ENCODE results near the gene ATP9A. TPM values are rescaled to one million over a fixed set of nuclear protein-coding genes. Genes with fewer than 3 reads are reported as not detected.

The ATP9A gene
- total RNA-seq, 1 donor from 2014 or later: 25.2 TPM

GRCh38 chr20:51678026-51678697 lies 90.0 kb downstream of the ATP9A start:
- Histone ChIP-seq H3K4me1 (no peaks in the 10 kb centered on the region), H3K4me3 (no peak overlapping the region), H3K36me3 (peaks cover 29% of the 10 kb centered on the region), H3K27ac (replicated peaks) (no peak overlapping the region), H3K9me3 (replicated peaks) (no peaks in the 10 kb centered on the region), H3K27me3 (ENCODE audit: low read depth) (no peaks in the 10 kb centered on the region)
- intact Hi-C loops (cut with micrococcal nuclease): no loop called here
- TF ChIP-seq, protein P1, sequence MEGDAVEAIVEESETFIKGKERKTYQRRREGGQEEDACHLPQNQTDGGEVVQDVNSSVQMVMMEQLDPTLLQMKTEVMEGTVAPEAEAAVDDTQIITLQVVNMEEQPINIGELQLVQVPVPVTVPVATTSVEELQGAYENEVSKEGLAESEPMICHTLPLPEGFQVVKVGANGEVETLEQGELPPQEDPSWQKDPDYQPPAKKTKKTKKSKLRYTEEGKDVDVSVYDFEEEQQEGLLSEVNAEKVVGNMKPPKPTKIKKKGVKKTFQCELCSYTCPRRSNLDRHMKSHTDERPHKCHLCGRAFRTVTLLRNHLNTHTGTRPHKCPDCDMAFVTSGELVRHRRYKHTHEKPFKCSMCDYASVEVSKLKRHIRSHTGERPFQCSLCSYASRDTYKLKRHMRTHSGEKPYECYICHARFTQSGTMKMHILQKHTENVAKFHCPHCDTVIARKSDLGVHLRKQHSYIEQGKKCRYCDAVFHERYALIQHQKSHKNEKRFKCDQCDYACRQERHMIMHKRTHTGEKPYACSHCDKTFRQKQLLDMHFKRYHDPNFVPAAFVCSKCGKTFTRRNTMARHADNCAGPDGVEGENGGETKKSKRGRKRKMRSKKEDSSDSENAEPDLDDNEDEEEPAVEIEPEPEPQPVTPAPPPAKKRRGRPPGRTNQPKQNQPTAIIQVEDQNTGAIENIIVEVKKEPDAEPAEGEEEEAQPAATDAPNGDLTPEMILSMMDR (IDR thresholded peaks at IDR 0.05; ENCODE audit: borderline replicate concordance): no peak
- no peak for DNase-seq

GRCh38 chr20:51668947-51669346 lies 99.2 kb downstream of the ATP9A start:
- Histone ChIP-seq H3K27ac (replicated peaks) (no peak overlapping the region), H3K4me3 (no peak overlapping the region), H3K27me3 (ENCODE audit: low read depth) (no peaks in the 10 kb centered on the region), H3K9me3 (replicated peaks) (no peaks in the 10 kb centered on the region), H3K4me1 (no peaks in the 10 kb centered on the region), H3K36me3 (peaks cover 69% of the 10 kb centered on the region)
- no peak for DNase-seq
- intact Hi-C loops (cut with micrococcal nuclease): no loop called here
- TF ChIP-seq, protein P1 (IDR thresholded peaks at IDR 0.05; ENCODE audit: borderline replicate concordance): no peak

DNA sequence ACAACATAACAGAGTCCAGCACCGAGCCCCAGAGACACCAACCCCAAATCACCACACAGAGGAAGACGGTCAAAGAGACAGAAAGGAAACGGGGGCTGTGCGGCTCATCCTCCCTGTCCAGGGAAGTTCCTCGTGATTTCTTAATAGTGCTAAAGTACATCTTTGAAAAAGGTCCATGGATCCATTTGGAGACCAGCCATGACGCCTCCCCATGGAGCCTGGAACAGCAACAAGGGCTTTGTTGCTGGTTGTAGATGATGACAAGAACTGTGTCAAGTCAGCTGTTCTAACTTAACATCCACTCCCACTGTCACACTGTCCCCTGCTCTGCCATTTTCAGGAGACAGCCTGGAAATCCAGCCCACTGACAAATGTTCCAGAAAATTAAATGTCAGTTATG lies 99.7 kb downstream of the ATP9A start:
- Histone ChIP-seq H3K27me3 (ENCODE audit: low read depth) (no peaks in the 10 kb centered on the region), H3K36me3 (peaks cover 65% of the 10 kb centered on the region), H3K27ac (replicated peaks) (no peak overlapping the region), H3K4me3 (no peak overlapping the region), H3K4me1 (no peaks in the 10 kb centered on the region), H3K9me3 (replicated peaks) (no peaks in the 10 kb centered on the region)
- intact Hi-C loops (cut with micrococcal nuclease): no loop called here
- TF ChIP-seq, protein P1 (IDR thresholded peaks at IDR 0.05; ENCODE audit: borderline replicate concordance): no peak
- no peak for DNase-seq

GRCh38 chr20:51667491-51667890 lies 100.7 kb downstream of the ATP9A start:
- H3K36me3 ChIP-seq: peaks cover 55% of the 10 kb centered on the region
- no peak overlapping the region for H3K27ac ChIP-seq (replicated peaks)
- no peaks in the 10 kb centered on the region for H3K9me3 ChIP-seq (replicated peaks)
- DNase-seq: no peak
- TF ChIP-seq, protein P1 (IDR thresholded peaks at IDR 0.05; ENCODE audit: borderline replicate concordance): no peak
- H3K4me1 ChIP-seq: no peaks in the 10 kb centered on the region
- no peaks in the 10 kb centered on the region for H3K27me3 ChIP-seq (ENCODE audit: low read depth)
- intact Hi-C loops (cut with micrococcal nuclease): no loop called here
- H3K4me3 ChIP-seq: no peak overlapping the region

- H3K4me1 ChIP-seq: no peaks in the 10 kb centered on the region
- no peaks in the 10 kb centered on the region for H3K9me3 ChIP-seq (replicated peaks)
- TF ChIP-seq, protein P1 (IDR thresholded peaks at IDR 0.05; ENCODE audit: borderline replicate concordance): no peak
- DNase-seq: no peak
- intact Hi-C loops (cut with micrococcal nuclease): no loop called here
- no peak overlapping the region for H3K27ac ChIP-seq (replicated peaks)
- no peak overlapping the region for H3K4me3 ChIP-seq
- H3K27me3 ChIP-seq (ENCODE audit: low read depth): no peaks in the 10 kb centered on the region
- peaks cover 50% of the 10 kb centered on the region for H3K36me3 ChIP-seq
These were observed 101.2 kb downstream of the ATP9A start for GRCh38 chr20:51667002-51667408.
